HG03354 (cell line): ENCODE results near the gene DMBT1.

Source experiments
- ATAC-seq: cut with Tn5 transposase; IDR thresholded peaks from one replicate; pipeline ENCODE4 v1.9.1; 2021; ENCODE audit warnings: mild to moderate bottlenecking; ENCODE audit not compliant: unreplicated experiment, poor library complexity, severe bottlenecking

DMBT1 gene

GRCh38 chr10:122546242-122546641 is 14.3 kb upstream of the DMBT1 start:
- no peak for ATAC-seq

GRCh38 chr10:122548407-122549085 is 12.0 kb upstream of the DMBT1 start:
- no peak for ATAC-seq

GRCh38 chr10:122549636-122550035 is 10.9 kb upstream of the DMBT1 start:
- ATAC-seq: no peak

GRCh38 chr10:122550427-122550826 is 10.1 kb upstream of the DMBT1 start:
- ATAC-seq: no peak

- ATAC-seq: no peak
Measured at GRCh38 chr10:122550983-122551382, 9.6 kb upstream of the DMBT1 start.

- no peak for ATAC-seq
Measured at GRCh38 chr10:122551450-122551849, 9.1 kb upstream of the DMBT1 start.

- ATAC-seq: no peak
Measured at GRCh38 chr10:122553341-122553740, 7.2 kb upstream of the DMBT1 start.

GRCh38 chr10:122554131-122555036 is 6.2 kb upstream of the DMBT1 start:
- ATAC-seq: no peak

- no peak for ATAC-seq
Measured at GRCh38 chr10:122555442-122555841, 5.1 kb upstream of the DMBT1 start.

- ATAC-seq: no peak
Measured at GRCh38 chr10:122557516-122557915, 3.0 kb upstream of the DMBT1 start.

GRCh38 chr10:122558452-122558851 is 2.1 kb upstream of the DMBT1 start:
- ATAC-seq: no peak

- no peak for ATAC-seq
Measured at GRCh38 chr10:122559228-122559627, 1.3 kb upstream of the DMBT1 start.

GRCh38 chr10:122561212-122561611 is 658 bp downstream of the DMBT1 start:
- no peak for ATAC-seq

- no peak for ATAC-seq
Measured at GRCh38 chr10:122561792-122562191, 1.2 kb downstream of the DMBT1 start.

GRCh38 chr10:122564980-122565379 is 4.4 kb downstream of the DMBT1 start:
- no peak for ATAC-seq

- no peak for ATAC-seq
Measured at GRCh38 chr10:122565766-122566206, 5.2 kb downstream of the DMBT1 start.

- ATAC-seq: no peak
Measured at GRCh38 chr10:122566632-122567031, 6.1 kb downstream of the DMBT1 start.

GRCh38 chr10:122567056-122567660 is 6.6 kb downstream of the DMBT1 start:
- no peak for ATAC-seq

GRCh38 chr10:122568551-122568950 is 8.0 kb downstream of the DMBT1 start:
- ATAC-seq: no peak

GRCh38 chr10:122570920-122571319 is 10.4 kb downstream of the DMBT1 start:
- ATAC-seq: no peak

- ATAC-seq: no peak
Measured at GRCh38 chr10:122571892-122572291, 11.3 kb downstream of the DMBT1 start.
